Heart left ventricle (tissue), 16 donors: ENCODE results near the gene NSUN4. TPM values are rescaled to one million over a fixed set of nuclear protein-coding genes. Genes with fewer than 3 reads are reported as not detected.

Source experiments
- ATAC-seq, 4 donors: fragments of 200-7000 bp; cut with Tn5 transposase; one replicate each; pipeline ENCODE4 v1.9.1; 2020 to 2022; ENCODE audit warnings: moderate library complexity in 4 of 4, mild to moderate bottlenecking in 3 of 4, moderate number of reproducible peaks in 1 of 4
- DNase-seq, 5 donors: peaks; one replicate each; pipeline ENCODE4 v3.0.0-alpha.2; 2020
- H3K27ac ChIP-seq, 12 donors: fragments of 200-600 bp; sonication (generic) in 4 of 12; one replicate each; pipeline versions ENCODE4 v1.5.0 to v1.8.0; 2016 to 2022; ENCODE audit warnings: mild to moderate bottlenecking in 2 of 12
- H3K27me3 ChIP-seq, 9 donors: fragments of 200-600 bp; sonication (generic) in 2 of 9; one replicate each; pipeline versions ENCODE4 v1.5.1 to v1.8.0; 2016 to 2022; ENCODE audit warnings: mild to moderate bottlenecking in 3 of 9
- H3K36me3 ChIP-seq, 9 donors: fragments of 200-600 bp; sonication (generic) in 2 of 9; one replicate each; pipeline versions ENCODE4 v1.5.0 to v1.8.0; 2018 to 2022; ENCODE audit warnings: mild to moderate bottlenecking in 2 of 9
- H3K4me1 ChIP-seq, 12 donors: fragments of 200-600 bp; sonication (generic) in 4 of 12; one replicate each; pipeline versions ENCODE4 v1.5.0 to v1.8.0; 2016 to 2022; ENCODE audit warnings: mild to moderate bottlenecking in 3 of 12
- H3K4me3 ChIP-seq, 12 donors: fragments of 200-600 bp; sonication (generic) in 4 of 12; one replicate each; pipeline versions ENCODE4 v1.5.0 to v1.8.0; 2017 to 2022; ENCODE audit warnings: mild to moderate bottlenecking in 9 of 12, moderate library complexity in 4 of 12
- H3K9me3 ChIP-seq, 12 donors: fragments of 200-600 bp; sonication (generic) in 4 of 12; one replicate each; pipeline versions ENCODE4 v1.5.0 to v1.8.0; 2016 to 2022; ENCODE audit warnings: mild to moderate bottlenecking in 1 of 12
- POLR2A ChIP-seq, 2 donors: fragments of 450-650 bp; IDR thresholded peaks; one replicate each; pipeline ENCODE4 v1.6.1; 2017; ENCODE audit warnings: antibody characterized with exemption in 2 of 2, mild to moderate bottlenecking in 2 of 2, moderate library complexity in 2 of 2
- WGBS, 4 donors: extraction: QIAGEN DNeasy Blood & Tissue Kit in 2 of 4; methylation state at CpG; one replicate each; pipeline versions ENCODE4 v1.1.5 to v1.1.7; 2013 to 2018; 5-methylcytosine and 5-hydroxymethylcytosine counted together
- intact Hi-C, 10 donors: fragments of 100-400 bp; cut with DNase I; formaldehyde crosslinking; loops; one replicate each; pipeline versions ENCODE4 v1.11.1 to v1.14.2; 2022
- polyA plus RNA-seq, 2 donors: library from polyadenylated mRNA; stranded (reverse); fragments of 200-250 nt; gene quantifications; one replicate each; pipeline ENCODE4 v1.2.3, GENCODE V29; 2013
- total RNA-seq, 9 donors: library from RNA; depleted of rRNA in 2 of 9; stranded (reverse); fragments of >200 nt in 2 of 9; fragmentation: NEBNext Ultra II Directional in 3 of 9; extraction: Animal tissue kit (Norgen Biotek cat#: 25700) in 3 of 9; gene quantifications; one replicate each; pipeline versions ENCODE4 v1.1.0 to v1.2.4, GENCODE V29; 2016 to 2023
- TF ChIP-seq, protein P1 (sequence below), 12 donors: fragments of 200-600 bp; sonication (generic) in 4 of 12; IDR thresholded peaks; one replicate each; pipeline versions ENCODE4 v1.5.0 to v1.8.0; 2018 to 2022; ENCODE audit warnings: antibody characterized with exemption in 12 of 12, mild to moderate bottlenecking in 5 of 12
- donor health status: ischemic (EF 13 %, LVEDD 7.1; RV severe dilation, severe dysfunction).
- donor health status: healthy with polysubstance abuse.
- donor health status: DM: no; HTN: yes; CAD: no.
- donor health status: DM: no; HTN: no; CAD: no.
- donor health status: ischemic (EF 25% LVEDD 6.9; RV normal size, moderate dysfunction).
- donor health status: ischemic (EF 25% LVEDD 5.7; RV mildly dilated, moderate dysfunction).
- donor health status: healthy.
- donor health status: DM: yes; HTN: yes; CAD: no.
- donor health status: ischemic (EF 35%, LVEDD 5.7; RV mildly dilated, moderate dysfunction).
- donor health status: nonischemic (EF 11% LVEDD 7.7; RV severe dilation, severe dysfunction).
- donor health status: DM: yes; HTN: yes; CAD: no.
- donor health status: PGD.
- donor health status: ischemic (EF 29% LVEDD 5.4; RV normal size, mild dysfunction).
- donor health status: nonischemic (EF 23%, LVEDD 6.1; RV moderate dilation, normal function).

Gene NSUN4
- total and polyA plus RNA-seq, 11 donors: 8.9 to 18.3 (median 14.0) TPM

GRCh38 chr1:46302641-46303037, 38.0 kb upstream of the NSUN4 start:
- H3K4me1 ChIP-seq: peaks cover 8 to 76% (median 58%) of the 10 kb centered on the region in 12 donors
- H3K27ac ChIP-seq: peak overlapping the region; percentile 93 to 100 (median 98)
- H3K27me3 ChIP-seq: no peaks in the 10 kb centered on the region
- H3K4me3 ChIP-seq: peak overlapping the region; percentile 73 to 98 (median 90)
- H3K9me3 ChIP-seq: no peaks in the 10 kb centered on the region
- TF ChIP-seq, protein P1, sequence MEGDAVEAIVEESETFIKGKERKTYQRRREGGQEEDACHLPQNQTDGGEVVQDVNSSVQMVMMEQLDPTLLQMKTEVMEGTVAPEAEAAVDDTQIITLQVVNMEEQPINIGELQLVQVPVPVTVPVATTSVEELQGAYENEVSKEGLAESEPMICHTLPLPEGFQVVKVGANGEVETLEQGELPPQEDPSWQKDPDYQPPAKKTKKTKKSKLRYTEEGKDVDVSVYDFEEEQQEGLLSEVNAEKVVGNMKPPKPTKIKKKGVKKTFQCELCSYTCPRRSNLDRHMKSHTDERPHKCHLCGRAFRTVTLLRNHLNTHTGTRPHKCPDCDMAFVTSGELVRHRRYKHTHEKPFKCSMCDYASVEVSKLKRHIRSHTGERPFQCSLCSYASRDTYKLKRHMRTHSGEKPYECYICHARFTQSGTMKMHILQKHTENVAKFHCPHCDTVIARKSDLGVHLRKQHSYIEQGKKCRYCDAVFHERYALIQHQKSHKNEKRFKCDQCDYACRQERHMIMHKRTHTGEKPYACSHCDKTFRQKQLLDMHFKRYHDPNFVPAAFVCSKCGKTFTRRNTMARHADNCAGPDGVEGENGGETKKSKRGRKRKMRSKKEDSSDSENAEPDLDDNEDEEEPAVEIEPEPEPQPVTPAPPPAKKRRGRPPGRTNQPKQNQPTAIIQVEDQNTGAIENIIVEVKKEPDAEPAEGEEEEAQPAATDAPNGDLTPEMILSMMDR (IDR thresholded peaks at IDR 0.05): no peak
- TF ChIP-seq POLR2A (IDR thresholded peaks at IDR 0.05): no peak
- peaks cover 0 to 19% (median 6%) of the 10 kb centered on the region in 9 donors for H3K36me3 ChIP-seq
- 0 to 1% (median 0%) methylated on average over 8 to 32 of the region's 32 CpGs for WGBS, 4 donors
- DNase-seq (peak; percentile 34 to 72 (median 43)), ATAC-seq (peak in 2 of 4 donors; percentile 24 to 31)
- intact Hi-C loops: loop anchor here in 9 of 10 donors (2.0 to 10.0 kb wide), 5 partner anchors 38 to 58 kb away; partner anchors contain the start of genes NSUN4 (in 7 of the 9) and RAD54L (in 2 of the 9)

DNA sequence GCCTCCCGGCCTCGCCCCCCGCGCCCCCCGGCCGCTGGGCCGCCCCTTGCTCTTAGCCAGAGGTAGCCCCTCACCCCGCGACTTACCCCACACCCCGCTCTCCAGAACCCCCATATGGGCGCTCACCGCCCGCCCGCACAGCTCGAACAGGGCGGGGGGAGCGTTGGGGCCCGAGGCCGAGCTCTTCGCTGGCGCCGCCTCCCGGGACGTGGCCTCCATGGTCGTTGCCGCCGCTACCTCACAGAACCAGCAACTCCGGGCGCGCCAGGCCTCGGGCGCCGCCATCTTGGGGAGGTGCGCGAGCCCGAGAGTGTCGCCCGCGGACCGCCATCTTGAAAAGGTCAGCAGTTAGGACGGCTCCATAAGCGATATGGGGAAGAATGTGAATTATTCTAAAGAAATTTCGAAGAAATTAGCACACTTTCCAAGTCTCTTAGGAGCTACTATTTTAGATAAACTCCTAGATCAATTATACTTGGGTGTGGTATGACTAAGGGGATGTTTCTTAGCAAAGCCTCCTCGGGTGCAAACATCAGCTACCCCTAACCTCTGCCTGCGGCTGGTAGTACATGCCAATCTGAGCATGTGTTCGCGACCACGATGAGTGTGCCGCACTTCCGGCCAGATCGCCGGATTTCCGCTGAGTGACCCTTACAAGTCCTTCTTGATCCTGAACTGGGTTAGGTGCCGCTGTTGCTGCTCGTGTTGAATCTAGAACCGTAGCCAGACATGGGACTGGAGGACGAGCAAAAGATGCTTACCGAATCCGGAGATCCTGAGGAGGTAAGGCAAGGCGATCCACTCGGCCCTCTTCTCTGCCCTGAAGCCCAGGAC, 37.4 kb upstream of the NSUN4 start, which contains the start of the genes LRRC41 and UQCRH:
LRRC41 (minus strand) TSS at position 579 of the 834 bp plus-strand sequence; CDS start at position 285, 294 bp downstream.
UQCRH (plus strand) TSS at position 661 of the 834 bp plus-strand sequence; CDS start at position 730, 69 bp downstream.
- H3K27me3 ChIP-seq: no peaks in the 10 kb centered on the region
- TF ChIP-seq, protein P1 (IDR thresholded peaks at IDR 0.05): peak in 2 of 12 donors; percentile 1 to 6
- TF ChIP-seq POLR2A (IDR thresholded peaks at IDR 0.05): peak; percentile 14 to 44
- DNase-seq (peak; percentile 95 to 96 (median 96)), ATAC-seq (peak; percentile 88 to 94 (median 93))
- WGBS, 4 donors: 0 to 1% (median 1%) methylated on average over 23 to 61 of the region's 61 CpGs
- intact Hi-C loops: loop anchor here in 9 of 10 donors (2.0 to 10.0 kb wide), 5 partner anchors 38 to 58 kb away; partner anchors contain the start of genes NSUN4 (in 7 of the 9) and RAD54L (in 2 of the 9)
- peak within 1 kb of the TSS; percentile 73 to 98 (median 90) for H3K4me3 ChIP-seq
- H3K27ac ChIP-seq: peak within 1 kb of the TSS; percentile 93 to 100 (median 98)
- no peaks in the 10 kb centered on the region for H3K9me3 ChIP-seq
- peaks cover 0 to 19% (median under 1%) of the 10 kb centered on the region in 9 donors for H3K36me3 ChIP-seq
- peaks cover 8 to 76% (median 59%) of the 10 kb centered on the region in 12 donors for H3K4me1 ChIP-seq

DNA sequence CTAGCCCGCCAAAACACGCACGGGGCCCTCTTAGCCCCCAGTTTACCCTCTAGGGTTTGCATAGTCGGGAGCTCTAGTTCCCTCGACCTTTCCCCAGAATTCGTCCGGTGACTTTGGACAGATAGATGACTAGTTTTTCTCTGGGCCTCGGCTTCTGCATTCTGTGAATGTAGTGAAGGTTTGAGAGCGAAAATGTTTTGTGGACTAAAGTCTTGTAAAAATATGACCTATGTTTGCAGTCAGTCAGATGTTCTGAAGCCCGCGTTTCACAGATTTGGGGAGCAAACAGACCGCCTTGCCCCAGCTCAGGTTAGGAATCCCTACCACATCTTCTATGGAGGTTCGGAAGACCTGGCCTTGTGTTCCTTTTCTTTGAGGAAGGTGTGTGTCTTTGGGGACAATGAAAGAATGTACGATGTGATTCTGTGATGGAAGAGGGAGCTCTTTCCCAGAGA, 36.7 kb upstream of the NSUN4 start:
- Histone ChIP-seq H3K9me3 (no peaks in the 10 kb centered on the region), H3K27me3 (no peaks in the 10 kb centered on the region), H3K4me3 (peak overlapping the region; percentile 48 to 96 (median 90)), H3K4me1 (peaks cover 8 to 76% (median 61%) of the 10 kb centered on the region in 12 donors), H3K36me3 (peaks cover 0 to 22% (median 4%) of the 10 kb centered on the region in 9 donors), H3K27ac (peak overlapping the region; percentile 93 to 100 (median 98))
- DNase-seq (no peak), ATAC-seq (no peak)
- WGBS, 4 donors: 0 to 1% (median 0%) methylated on average over 13 to 14 of the region's 14 CpGs
- intact Hi-C loops: loop anchor here (2.0 to 10.0 kb wide), 5 partner anchors 37 to 59 kb away; partner anchors contain the start of genes NSUN4 (in 8 of the 10) and RAD54L (in 2 of the 10)
- TF ChIP-seq, protein P1 (IDR thresholded peaks at IDR 0.05): no peak
- no peak for TF ChIP-seq POLR2A (IDR thresholded peaks at IDR 0.05)
